ENCODE data around the gene TBC1D8.
"Not testable (repeated sequence)": the region's sequence is repeated elsewhere in the genome, so short reads cannot be mapped to it uniquely, and the experiment has no call there.

Gene TBC1D8

DNA sequence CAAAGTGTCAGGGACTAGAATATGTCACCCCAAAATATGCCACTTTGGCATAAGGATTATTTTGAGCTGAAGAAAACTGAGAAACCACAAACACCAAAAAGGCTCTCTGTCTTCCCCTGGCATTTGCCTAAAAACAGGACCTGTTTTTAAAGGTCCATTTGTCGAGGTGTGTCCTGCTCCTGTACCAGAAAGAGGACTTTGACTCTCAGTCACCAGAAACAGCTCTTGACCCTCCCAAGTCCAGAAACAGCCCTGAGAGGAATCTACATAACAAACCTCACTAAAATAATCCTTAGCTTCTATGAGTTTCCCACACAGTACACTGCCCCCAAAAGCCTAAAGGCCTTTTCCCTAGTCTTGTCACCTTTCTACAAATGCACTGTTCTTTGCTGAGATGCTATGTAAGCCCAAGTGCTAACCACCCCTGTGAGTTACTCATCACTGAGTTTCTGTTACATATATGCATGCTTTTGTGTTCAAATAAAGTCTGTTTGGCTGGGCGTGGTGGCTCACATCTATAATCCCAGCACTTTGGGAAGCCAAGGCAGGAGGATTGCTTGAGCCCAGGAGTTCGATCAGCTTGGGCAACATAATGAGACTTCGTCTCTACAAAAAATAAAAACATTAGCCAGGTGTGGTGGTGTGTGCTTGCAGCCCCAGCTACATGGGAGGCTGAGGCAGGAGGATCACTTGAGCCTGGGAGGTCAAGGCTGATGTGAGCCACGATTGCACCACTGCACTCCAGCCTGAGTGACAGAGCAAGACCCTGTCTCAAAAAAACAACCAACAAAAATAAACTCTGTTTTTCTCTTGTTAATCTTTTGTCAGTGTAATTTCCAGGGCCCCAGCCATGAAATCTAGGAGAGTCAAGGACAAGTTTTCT lies 93.9 kb downstream of the TBC1D8 start:
- DNase-seq, result no peak

DNA sequence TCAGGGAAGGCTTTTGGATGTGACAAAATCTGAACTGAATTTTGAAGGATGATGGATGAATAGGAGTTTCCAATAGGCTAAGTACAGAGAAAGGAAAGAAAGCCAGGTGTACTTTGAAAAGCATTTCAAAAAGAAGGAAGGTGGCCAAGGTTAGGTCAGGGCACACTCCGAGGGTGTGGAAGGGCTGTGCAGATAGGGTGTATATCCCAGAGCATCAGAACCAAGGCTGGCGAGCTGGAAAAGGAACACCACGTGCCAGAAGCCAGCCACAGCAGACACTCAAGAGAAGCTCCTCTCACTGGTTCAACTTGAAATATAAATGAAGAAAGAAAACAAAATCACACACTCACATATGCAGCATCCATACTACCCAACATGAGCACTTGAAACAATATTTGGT lies 98.1 kb downstream of the TBC1D8 start:
- no peak for DNase-seq

DNA sequence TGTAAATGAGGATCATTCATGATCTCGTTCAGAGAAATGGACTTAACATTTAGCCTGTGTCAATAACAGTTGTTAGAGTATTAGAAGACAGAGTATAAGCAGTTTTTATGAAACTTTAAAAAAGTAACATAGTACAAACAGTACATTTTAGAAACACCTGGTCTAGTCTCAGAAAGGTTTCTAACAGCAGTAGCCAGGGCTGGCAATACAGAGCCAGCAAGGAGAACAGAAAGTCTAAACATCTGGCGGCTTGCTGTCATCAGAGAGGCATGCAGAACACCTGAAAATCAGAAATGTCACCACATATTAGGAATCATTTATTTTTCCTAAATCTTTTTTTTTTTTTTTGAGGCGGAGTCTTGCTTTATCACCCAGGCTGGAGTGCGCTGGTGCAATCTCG lies 99.0 kb downstream of the TBC1D8 start:
- DNase-seq, result no peak

DNA sequence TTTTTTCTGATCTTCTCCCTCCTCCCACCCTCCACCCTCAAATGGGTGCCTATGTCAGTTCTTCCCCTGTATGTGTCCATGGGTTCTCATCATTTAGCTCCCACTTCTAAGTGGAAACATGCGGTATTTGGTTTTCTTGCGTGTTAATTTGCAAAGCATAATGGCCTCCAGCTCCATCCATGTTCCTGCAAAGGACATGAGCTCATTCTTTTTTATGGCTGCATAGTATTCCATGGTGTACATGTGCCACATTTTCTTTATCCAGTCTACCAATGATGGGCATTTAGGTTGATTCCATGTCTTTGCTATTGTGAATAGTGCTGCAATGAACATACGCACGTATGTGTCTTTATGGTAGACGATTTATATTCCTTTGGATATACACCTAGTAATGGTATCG lies 100.3 kb downstream of the TBC1D8 start:
- not testable (repeated sequence) for DNase-seq

DNA sequence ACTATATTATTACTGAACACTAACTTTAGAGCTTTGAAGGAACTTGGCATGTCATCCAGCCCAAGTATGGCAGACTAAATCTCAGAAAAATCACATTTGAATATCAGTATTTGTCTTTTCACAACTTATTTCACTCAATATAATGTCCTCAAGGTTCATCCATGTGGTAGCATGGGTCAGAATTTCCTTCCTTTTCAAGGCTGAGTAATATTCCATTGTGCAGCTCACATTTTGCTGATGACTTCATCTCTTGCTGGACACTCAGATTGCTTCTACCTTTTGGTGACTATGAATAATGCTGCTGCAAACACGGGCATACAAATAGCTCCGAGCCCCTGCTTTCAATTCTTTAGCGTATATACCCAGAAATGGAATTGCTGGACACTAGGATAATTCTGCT lies 102.4 kb downstream of the TBC1D8 start:
- DNase-seq, result no peak

DNA sequence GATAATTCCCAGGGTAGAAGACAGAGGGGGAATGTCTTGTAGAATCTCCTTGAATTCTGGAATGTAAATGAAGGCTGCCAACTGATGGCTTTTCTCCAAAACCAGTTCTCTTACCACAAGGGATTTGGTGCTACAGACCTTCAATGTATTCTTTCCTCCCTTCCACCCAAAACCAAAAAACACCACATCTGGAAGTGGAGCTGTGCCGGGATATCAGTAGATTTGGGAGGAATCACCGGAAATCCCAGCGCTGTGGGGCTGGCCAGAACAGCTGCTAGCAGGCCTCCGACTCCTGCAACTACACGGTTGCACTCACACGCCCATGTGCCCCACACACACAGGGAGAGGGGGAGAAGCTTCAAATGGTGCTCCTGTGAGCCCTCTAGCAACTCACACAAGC lies 103.4 kb downstream of the TBC1D8 start:
- DNase-seq, result no peak

DNA sequence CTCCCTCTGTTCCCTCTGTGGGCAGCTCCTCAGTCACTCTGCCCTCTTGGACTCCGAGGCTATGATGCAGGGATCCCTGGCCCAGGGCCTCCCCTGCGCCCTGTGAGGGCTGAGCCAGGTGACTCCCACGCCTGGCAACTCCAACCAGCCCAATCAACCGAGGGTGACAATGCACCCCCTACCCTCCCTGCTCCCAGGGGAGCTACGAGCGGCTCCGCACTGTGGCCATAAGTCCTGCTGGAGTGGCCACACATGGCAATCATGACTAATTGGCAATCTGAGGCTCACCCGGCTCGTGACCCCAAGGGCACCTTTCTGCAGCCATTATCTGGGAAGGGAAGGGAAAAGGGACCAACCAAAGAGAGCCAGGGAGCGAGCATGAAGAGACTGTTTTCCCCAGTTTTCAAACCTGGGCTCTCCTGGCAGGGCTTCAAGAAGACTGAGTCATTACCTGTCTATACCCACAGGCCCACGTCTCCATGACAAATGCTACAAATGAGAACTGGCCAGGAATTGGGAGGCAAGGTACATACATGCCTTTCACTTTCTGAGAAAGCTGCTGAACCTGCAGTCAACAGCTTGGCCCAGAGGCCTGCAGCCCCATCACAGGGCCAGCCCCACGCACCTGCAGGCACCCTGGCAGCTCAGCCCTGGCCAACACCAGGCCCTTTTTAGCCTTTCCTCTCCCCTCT lies 104.0 kb downstream of the TBC1D8 start:
- DNase-seq, result peak; percentile 2

DNA sequence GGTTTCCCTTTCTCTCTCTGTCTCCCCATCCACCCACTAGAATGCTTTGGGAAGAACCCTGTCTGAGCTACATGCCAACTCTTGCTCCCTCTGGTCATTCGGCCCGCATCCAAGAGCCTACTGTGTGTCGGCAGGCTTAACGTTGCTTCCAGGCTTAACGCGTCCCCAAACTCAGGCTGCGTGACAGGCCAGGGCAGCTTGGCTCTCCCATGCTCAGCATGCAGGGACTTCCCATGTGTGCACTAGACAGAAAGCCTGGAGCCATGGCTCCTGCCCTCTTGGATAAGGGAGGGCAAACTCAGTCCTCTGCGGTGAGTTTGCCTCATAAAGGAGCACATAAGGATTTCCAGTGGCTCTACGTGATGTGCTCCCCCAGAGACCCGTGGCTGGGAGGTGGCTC lies 105.9 kb downstream of the TBC1D8 start:
- DNase-seq, result no peak

DNA sequence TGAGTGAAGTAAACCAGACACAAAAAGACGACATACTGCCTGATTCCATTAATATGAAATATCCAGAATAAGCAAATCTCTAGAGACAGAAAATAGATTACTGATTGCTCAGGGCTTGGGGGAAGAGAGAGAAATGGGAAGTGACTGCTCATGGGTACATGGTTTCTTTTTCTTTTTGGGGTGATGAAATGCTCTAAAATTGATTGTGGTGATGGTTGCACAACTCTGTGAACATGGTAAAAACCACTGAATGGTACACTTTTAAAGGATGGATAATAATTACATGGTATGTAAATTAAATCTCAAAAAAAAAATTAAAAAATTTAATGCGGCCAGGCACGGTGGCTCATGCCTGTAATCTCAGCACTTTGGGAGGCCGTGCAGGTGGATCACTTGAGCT lies 109.8 kb downstream of the TBC1D8 start:
- DNase-seq, result no peak

DNA sequence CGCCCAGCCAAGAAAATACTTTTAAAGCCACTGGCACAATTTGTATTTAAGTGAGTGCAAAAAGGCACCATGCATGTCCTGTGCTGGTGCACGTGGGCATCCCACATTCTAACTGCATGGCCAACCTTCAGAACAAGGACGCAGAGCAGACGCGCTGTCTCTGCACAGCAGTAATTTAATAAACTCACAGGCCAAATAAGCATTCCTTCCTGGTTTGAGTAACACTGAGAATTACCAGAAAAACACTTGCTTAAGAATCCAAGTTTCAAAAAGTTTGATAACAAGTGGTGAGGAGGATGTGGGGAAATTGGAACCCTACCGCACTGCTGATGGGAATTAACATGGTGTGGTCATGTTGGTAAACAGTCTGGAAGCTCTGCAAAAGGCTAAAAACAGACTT lies 110.4 kb downstream of the TBC1D8 start:
- DNase-seq, result no peak

DNA sequence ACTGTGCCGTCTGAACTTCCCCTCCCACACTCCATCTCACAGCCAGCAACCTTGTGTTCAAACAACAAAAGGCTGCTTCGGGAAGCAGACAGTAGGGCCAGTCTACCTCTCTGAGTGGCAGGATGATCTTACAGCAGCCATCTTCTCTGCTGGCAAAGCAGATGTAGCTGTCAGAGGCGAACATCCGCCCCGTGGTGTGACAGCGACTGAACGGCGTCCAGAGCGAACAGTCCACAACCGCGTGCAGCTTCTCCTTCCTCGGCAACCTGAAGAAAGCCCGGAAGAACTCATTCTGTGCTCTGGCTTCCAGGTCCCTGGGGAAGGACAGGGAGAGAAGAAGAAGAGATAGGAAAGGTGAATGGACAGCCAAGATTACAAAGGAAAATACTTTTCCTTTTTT lies 111.1 kb downstream of the TBC1D8 start:
- DNase-seq, result no peak

DNA sequence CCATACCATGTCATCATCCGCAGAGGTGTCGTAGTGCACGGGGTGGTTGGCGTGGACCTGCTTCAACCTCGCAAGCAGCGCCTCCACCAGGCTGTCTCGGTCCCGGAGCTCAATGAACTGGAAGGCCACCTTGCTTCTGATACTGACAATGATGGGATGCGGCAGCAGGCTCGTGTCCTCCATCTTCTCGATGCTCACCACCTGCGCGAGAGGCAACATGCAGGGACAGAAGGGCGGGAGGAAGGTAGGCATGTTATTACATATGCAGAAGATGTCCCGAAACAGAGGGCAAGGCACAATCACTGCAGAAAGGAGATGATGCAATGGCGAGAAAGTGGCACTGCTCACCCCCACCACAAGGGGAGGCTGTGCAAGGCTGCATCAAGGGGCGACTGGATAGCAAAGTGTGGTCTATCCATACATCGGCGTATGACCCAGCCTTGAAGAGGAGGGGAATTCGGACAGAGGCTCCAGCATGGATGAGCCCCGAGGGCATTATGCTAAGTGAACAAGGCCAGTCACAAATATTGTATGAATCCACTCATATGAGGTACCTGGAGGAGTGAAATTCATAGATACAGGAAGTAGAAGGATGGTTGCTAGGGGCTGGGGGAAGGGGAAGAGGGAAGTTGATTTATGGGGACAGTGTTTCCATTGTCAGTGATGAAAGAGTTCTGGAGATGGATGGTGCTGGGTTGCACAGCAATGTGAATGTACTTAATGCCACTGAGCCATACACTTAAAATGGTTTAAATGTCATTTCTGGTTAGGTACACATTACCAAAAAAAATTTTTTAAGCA lies 112.5 kb downstream of the TBC1D8 start:
- DNase-seq, result peak; percentile 25

DNA sequence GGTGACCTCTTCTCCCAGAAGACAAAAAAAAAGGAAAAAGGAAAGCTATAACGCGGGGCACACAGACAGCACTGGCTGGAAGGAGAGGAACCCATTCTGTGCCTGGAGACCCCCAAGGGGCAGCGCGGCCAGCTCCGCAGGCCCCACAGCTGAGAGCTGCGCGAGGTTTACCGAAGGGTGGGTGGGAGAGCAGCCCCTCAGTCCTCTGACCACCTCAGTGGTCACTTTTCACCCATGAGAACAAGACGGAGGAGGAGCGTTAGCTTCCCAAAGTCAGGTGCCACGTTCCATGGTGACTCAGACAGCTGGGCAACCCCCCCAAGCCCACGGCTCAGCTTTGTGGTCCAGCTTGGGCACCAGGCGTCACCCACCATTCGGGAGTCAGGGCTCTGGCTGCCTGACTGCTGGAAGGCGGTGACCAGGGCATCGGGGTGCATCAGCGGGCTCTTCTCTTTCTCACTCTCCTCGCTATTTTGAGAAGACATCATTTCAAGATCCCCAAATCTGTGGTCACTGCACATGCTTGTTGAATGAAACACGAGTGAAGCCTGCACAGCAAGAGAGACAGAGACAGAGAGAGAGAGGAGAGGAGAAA lies 113.9 kb downstream of the TBC1D8 start:
- no peak for DNase-seq

DNA sequence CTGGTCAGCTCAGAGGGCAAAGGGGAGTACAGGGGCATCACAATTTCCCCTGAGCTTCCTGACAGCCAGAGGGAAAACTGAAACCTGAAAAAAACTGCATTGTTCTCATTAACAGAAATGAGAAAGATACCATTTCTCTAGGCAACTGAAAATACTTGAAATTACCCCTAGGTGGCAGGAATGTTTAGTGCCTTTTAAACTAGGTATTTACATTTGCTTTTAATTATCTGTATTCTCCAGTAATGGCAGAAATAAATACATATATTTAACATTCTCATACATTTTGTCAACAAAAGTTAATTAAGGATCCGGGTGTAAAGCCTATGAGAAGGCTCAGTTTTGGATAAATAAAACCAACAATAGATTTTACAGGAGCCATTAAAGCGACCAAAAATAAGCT lies 114.6 kb downstream of the TBC1D8 start:
- DNase-seq, result peak; percentile 10

DNA sequence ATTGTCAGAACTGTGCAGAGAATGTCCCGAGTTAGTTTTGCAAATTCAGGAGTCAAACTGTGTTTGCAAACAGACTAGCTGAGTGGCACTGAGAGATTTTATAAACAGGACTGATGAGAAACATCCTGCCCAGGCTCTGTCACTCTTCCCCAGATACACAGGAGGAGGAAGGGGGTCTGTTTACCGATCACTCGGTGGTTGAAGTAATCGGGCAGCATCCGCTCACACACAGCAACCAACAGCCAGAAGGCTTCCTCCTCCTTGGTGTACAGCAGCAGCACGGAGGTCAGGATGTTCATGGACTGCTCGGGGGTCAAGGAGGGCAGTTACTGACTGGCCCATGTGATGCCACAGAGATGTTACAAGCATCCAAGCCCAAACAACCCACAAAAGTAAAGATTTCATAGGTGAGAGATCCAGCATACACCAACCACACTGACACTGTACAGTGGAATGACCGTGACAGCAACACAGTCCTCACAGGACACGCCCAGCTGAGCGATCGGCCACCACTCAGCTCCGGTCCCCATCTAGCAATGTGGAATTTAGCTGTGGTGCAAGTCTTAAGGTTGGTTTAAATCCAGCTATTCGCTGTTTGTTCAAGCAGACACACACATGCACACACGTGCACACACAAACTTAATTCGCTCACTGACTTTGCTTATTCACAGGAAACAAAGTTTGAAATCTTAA lies 119.0 kb downstream of the TBC1D8 start:
- no peak for DNase-seq

DNA sequence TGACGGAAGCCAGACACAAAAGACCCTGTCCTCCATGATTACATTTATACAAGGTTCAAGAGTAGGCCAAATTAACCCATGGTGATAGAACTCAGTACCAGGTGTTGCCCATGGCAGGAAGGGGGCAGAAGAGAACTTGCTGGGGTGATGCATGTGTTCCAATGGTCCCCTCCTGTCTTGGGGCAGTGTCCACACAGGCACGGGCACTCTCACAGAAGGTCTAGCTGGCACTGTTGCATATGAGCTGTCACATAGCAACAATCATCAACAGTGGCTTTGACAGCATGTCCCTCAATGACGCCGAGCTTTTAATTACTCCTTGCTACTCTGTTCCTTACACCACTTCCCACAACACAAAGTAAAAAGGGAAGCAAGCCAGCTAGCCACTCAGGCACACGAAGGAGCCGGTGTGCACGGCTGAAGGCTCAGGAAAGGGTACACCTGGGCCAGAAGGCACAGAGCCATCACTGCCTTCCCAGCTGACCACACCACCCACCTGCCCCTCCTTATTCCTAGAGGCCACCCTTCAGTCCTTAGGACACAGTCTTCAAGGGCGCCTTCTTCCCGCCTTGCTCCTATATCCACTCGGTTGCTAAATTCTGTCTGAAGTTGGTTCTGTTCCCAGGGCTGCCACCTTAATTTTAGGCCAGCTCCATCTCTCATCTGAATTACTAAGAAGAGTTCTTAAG lies 120.2 kb downstream of the TBC1D8 start:
- no peak for DNase-seq

DNA sequence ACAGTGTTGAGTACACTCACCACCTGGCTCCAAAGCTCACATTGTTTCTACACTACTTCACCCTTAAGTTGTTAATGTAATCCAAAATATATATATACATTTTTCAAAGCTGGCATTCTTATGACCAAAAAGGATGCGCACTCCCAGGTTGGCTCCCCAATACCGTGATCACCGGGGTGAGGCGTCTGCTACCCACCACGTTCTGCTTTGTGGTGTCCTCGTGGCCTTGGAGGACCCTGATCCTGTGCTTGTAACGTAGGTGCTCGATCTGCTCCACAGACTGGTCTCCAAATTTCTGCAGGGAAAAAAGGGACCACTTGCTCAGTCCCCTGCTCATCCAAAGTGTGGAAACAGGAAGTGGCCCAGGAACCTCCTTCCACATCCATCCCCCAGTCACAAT lies 123.3 kb downstream of the TBC1D8 start:
- no peak for DNase-seq

DNA sequence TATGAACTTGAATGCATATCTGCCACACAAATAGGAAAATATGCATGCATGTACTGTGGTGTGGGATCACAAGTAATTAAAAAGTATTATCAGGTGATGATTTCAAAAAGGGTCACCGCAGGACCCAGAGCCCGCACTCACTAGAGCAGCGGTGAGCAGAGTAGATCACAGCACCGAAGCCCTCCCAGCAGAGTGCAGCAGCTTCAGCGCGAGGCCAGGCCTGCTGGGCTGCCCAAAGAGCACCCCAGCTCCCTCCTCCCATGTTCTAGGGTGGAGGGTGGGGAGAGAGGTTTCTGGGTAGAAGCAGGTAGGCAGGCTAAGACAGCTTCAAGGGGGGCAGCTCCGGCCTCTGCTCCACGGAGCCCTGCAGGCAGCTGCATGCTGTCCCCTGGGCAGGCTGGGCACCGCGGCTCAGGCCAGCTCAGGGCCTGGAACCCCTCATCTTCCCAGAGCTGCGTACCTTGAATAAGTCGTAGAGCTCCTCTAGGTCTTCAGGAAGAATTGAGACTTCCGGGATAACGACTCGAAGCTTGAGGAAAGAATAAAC lies 124.2 kb downstream of the TBC1D8 start:
- DNase-seq, result no peak

DNA sequence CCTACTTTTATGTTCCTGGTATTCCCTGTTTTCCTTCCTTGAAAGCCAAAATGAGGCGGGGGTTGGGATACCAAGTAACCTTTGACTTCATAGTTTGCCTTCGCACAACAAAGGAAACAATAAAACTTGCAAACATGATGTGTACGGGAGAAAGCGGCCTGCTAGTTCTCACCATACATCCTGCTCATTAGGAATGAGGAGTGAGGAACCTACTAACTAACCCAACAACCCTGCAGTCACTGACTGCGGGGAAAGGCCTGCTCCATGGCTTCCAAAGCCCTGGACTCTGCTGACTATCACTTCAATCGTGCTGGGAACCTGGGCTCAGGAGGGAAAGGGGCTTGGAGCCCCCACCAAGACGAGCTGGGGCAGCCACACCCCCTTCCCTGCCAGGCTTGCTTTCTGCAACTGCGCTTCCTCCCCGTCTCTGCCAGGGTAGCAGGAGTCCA lies 124.9 kb downstream of the TBC1D8 start:
- peak; percentile 19 for DNase-seq

DNA sequence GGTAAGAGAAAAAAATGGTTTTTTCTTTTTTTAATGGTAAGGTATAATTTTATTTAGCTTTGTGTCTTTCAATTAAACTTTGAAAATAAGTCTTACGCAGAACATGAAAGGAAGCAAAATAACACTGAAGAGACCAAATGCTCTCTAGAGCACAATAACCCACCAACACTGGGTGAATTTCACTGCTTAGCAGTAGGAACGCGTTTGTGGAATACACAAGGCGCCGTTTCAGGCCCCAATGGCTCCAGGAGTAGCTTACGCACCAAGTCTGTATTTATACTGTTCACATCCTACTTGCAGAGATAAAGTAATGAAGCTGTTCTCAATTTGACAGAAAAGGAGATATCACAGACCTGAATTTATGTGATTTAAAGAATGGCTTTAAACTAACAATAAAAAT lies 125.6 kb downstream of the TBC1D8 start:
- DNase-seq, result no peak

DNA sequence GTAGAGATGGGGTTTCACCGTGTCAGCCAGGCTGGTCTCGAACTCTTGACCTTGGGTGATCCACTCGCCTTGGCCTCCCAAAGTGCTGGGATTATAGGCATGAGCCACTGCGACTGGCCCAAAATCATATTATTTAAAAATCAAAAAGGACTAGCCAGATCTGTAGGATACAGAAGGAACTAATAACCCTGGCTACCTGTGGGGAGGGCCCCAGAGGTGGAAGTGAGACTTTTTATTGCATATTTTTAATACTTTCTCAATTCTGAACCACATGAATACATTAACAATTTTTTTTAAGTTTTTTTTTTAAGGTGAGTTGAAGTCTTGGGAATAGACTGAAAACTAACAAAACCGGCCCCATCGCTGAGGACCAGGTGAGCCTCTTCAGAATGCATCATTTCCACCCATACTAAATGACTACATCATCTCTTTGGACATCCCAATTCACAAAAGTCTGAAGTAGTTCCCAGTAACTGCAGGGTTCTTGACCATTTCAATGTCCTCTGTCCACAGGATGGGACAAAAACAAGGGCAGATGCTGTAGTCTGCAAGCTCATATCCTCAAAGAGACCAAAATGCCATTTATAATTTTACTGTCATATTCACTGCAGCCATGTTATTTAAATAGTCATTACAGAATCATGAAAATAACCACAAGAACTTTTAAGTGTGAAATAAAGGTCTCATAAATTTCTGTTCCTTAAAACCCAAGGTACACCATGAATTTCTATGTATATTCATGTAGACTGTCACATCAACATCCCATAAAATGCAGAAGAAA lies 127.7 kb downstream of the TBC1D8 start:
- DNase-seq, result no peak
